ENCODE results near the gene RNU6-9.

The RNU6-9 gene

GRCh38 chr19:871446-872265 is 21.6 kb upstream of the RNU6-9 start:
- POLR2A ChIA-PET = no interaction called here
- DNase-seq (ENCODE audit: low read depth, low spot score) = no peak
- no peak overlapping the region for H3K4me3 ChIP-seq (ENCODE audit: low read depth, low read length)
- CTCF ChIA-PET = interaction anchor here (1.2 kb wide), 1 partner anchor 14 kb away, joined by 4 read pairs; no protein-coding TSS in a partner anchor
- TF ChIP-seq CTCF (IDR thresholded peaks at IDR 0.05; ENCODE audit: insufficient read depth, low read length, missing control alignments) = no peak

- H3K4me3 ChIP-seq (ENCODE audit: low read depth, low read length) = no peak overlapping the region
- no peak for DNase-seq (ENCODE audit: low read depth, low spot score)
- no peak for TF ChIP-seq CTCF (IDR thresholded peaks at IDR 0.05; ENCODE audit: insufficient read depth, low read length, missing control alignments)
- CTCF ChIA-PET = no interaction called here
- POLR2A ChIA-PET = no interaction called here
These were observed 20.9 kb upstream of the RNU6-9 start for GRCh38 chr19:872266-872951.

- ChIA-PET CTCF (interaction anchor here (0.6 to 1.5 kb wide), 2 partner anchors 9 to 103 kb away, joined by 3 read pairs; no protein-coding TSS in a partner anchor), POLR2A (no interaction called here)
- no peak overlapping the region for H3K4me3 ChIP-seq (ENCODE audit: low read depth, low read length)
- DNase-seq (ENCODE audit: low read depth, low spot score) = no peak
- TF ChIP-seq CTCF (IDR thresholded peaks at IDR 0.05; ENCODE audit: insufficient read depth, low read length, missing control alignments) = no peak
These were observed 20.2 kb upstream of the RNU6-9 start for GRCh38 chr19:873084-873483.

GRCh38 chr19:873561-874041 is 19.7 kb upstream of the RNU6-9 start:
- TF ChIP-seq CTCF (IDR thresholded peaks at IDR 0.05; ENCODE audit: insufficient read depth, low read length, missing control alignments) = no peak
- H3K4me3 ChIP-seq (ENCODE audit: low read depth, low read length) = no peak overlapping the region
- DNase-seq (ENCODE audit: low read depth, low spot score) = no peak
- ChIA-PET POLR2A (no interaction called here), CTCF (interaction anchor here (0.6 to 1.5 kb wide), 2 partner anchors 9 to 104 kb away, joined by 3 read pairs; no protein-coding TSS in a partner anchor)

- no peak for TF ChIP-seq CTCF (IDR thresholded peaks at IDR 0.05; ENCODE audit: insufficient read depth, low read length, missing control alignments)
- H3K4me3 ChIP-seq (ENCODE audit: low read depth, low read length) = no peak overlapping the region
- CTCF ChIA-PET = interaction anchor here (0.9 to 1.7 kb wide), 2 partner anchors 19 to 107 kb away, joined by 3 to 7 read pairs; no protein-coding TSS in a partner anchor
- DNase-seq (ENCODE audit: low read depth, low spot score) = no peak
- POLR2A ChIA-PET = no interaction called here
These were observed 17.9 kb upstream of the RNU6-9 start for GRCh38 chr19:875265-875879.

GRCh38 chr19:876089-876488 is 17.2 kb upstream of the RNU6-9 start:
- DNase-seq (ENCODE audit: low read depth, low spot score) = no peak
- H3K4me3 ChIP-seq (ENCODE audit: low read depth, low read length) = no peak overlapping the region
- ChIA-PET POLR2A (no interaction called here), CTCF (no interaction called here)
- TF ChIP-seq CTCF (IDR thresholded peaks at IDR 0.05; ENCODE audit: insufficient read depth, low read length, missing control alignments) = no peak

Data from AG04449 (cell line).